Caki2 (cell line): ENCODE data around the gene ABHD12. TPM values are rescaled to one million over a fixed set of nuclear protein-coding genes. Genes with fewer than 3 reads are reported as not detected.
"Not testable (repeated sequence)": the region's sequence is repeated elsewhere in the genome, so short reads cannot be mapped to it uniquely, and the experiment has no call there.

Experiments used
- DNase-seq: peaks from one replicate; pipeline ENCODE4 v3.0.0-alpha.2; 2015; ENCODE audit warnings: low read depth
- in situ Hi-C: cut with HindIII; loops from 2 replicates; pipeline ENCODE4 v1.10.0; 2016; ENCODE audit warnings: low sequenced_read_pairs, low pct_unique_long_range_greater_than_20kb, mixed read lengths
- total RNA-seq: library from RNA; depleted of rRNA; stranded (reverse); fragments of >200 nt; shearing (Covaris generic); gene quantifications from 2 replicates; pipeline ENCODE4 v1.2.3, GENCODE V29; 2014; ENCODE audit warnings: low replicate concordance; rRNA removed

Gene ABHD12
- total RNA-seq: 24.4 and 29.7 TPM in 2 replicates

- DNase-seq: peak; percentile 95
- in situ Hi-C loops: no loop called here
Observed at GRCh38 chr20:25390538-25391528, at the start of gene ABHD12. Gene ABHD12, minus strand, starts transcription at chr20:25390835. Its CDS starts 132 bp downstream, at chr20:25390703.

DNA sequence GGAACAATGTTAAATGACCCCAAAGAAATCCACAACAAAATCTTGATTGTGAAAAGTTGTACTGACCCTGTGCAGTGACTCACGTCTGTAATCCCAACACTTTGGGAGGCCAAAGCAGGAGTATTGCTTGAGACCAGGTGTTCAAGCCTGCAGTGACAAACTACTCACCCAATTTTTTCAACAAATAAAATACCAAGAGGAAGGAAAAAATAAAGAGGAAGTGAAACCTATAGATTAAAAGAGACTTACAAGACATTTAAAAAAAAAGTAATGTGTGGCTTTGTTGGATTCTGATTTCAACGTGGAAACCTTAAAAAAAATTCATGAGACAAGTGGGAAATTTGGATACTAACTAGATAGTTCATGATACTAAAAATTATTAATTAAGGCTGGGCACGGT is 48.7 kb upstream of the ABHD12 start:
- no peak for DNase-seq
- in situ Hi-C loops: no loop called here

DNA sequence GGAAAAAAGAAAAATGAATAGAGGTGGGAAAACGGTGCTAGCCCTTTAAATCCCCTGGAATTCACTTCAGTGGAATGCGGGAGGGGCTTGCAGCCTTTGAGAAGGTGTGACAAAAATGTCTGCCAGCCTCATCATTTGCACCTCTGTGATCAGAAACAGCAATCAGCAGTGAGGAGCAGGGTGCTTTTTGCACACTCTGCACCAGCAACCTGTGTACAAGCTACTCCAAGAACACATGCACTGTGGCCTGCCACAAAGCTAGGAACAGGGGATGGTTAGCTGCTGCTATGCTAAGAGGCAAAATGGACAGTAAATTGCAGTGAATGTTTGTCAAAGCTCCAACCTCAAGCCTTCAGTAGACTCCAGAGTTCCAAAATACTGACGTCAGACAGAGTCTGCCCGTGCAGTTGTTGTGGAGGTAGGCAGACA is 46.5 kb upstream of the ABHD12 start:
- in situ Hi-C loops: no loop called here
- DNase-seq: no peak

- in situ Hi-C loops: no loop called here
- no peak for DNase-seq
Observed at GRCh38 chr20:25424536-25424935, 33.9 kb upstream of the ABHD12 start.

DNA sequence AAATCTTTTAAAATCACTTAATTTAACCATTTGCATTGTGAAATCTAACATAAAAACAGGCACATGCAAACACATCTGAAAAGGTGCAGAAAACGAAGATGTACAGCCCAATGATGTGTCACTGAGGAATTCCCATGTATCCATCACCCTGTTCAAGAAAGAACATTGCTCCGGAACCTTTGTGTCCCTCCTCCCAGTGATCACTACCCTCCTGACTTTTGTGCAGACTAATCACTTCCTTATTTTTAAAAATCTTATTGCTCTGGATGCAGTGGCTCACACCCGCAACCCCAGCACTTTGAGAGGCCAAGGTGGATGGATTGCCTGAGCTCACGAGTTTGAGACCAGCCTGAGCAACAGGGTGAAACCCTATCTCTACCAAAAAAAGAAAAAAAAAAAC is 31.4 kb upstream of the ABHD12 start:
- in situ Hi-C loops: no loop called here
- no peak for DNase-seq

DNA sequence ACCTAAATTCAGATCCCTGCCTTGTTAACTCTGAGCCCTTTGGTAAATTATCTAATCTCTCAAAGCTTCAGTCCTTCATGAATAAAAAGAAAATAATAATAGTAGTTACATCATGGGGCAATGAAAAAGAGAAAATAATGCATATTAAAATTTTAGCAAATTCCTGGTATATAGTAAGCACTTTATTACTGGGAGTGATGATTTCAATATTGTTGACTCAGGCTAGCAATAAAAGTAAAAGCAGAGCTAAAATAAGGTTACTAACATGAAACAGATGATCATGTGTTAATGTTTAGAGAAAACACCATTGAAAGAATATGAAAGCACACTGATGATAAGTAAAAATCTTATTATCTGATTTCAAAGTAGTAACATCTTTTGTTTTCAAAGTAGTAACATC is 30.5 kb upstream of the ABHD12 start:
- no peak for DNase-seq
- in situ Hi-C loops: no loop called here

- no peak for DNase-seq
- in situ Hi-C loops: no loop called here
Observed at GRCh38 chr20:25418776-25419175, 28.1 kb upstream of the ABHD12 start.

DNA sequence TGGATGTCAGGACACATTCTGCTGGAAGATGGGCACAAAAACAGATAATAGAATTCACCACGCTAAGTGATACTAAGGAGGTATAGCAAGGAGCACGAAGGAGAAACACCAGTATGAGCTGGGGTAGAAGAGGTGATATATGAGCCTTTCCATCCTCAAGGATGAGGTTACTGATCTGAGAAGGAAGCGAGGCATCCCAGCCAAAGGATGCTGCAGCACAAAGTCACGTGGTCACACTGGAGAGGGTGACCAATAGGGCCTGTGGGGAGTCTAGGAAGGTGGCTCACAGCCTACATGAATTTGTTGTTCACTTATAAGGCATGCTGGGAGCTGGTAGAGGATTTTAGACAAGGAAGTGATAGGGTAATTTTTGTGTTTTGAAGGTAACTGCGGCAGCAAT is 18.3 kb upstream of the ABHD12 start:
- no peak for DNase-seq
- in situ Hi-C loops: no loop called here

- in situ Hi-C loops: no loop called here
- DNase-seq: no peak
Observed at GRCh38 chr20:25408170-25408547, 17.5 kb upstream of the ABHD12 start.

GRCh38 chr20:25407311-25408169 is 16.9 kb upstream of the ABHD12 start, which contains the start of gene GINS1:
Gene GINS1, plus strand, starts transcription at chr20:25407673. Its CDS starts 148 bp downstream, at chr20:25407821.
- DNase-seq: peak; percentile 93
- in situ Hi-C loops: no loop called here

DNA sequence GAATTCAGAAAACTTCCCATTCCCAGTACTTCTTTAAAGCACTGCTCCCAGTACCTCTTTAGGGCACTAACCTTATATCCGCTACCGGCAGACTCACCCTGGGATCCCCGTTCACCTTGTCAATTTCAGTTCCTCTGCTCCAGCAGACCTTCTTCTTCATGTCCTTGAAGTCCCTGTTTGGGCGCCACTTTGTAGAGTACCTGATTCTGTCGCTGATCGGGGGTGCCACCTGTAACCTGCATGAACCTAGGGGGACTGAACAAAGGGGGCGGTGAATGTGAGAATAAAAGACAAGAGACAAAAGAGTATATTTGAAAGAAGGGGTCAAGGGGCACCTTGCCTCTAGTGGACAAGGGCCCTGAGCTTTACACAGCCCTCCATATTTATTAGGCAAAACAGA is 11.9 kb upstream of the ABHD12 start:
- peak; percentile 42 for DNase-seq
- in situ Hi-C loops: no loop called here

DNA sequence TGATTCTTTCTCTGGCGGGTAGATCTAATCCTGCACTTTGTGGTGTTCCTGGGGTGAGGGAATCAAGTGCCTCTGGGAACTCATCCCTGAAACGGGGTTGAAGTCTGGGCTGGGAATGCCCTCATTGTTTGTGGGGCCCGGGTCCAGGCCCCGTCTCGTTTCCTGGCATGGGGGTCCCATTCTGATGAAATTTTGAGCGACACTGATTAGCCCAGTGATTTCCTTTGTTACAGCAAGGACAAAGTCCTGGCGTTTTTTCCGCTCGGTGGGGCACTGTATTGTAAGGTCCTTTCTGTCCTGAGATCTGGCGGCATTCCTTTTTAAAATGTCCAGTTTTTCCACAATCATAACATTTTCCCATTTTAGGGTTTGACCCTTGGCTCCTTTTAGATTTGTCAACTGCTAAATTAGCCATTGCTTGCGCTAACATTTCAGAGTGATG is 9.7 kb upstream of the ABHD12 start:
- DNase-seq, in situ Hi-C loops: not testable (repeated sequence)

DNA sequence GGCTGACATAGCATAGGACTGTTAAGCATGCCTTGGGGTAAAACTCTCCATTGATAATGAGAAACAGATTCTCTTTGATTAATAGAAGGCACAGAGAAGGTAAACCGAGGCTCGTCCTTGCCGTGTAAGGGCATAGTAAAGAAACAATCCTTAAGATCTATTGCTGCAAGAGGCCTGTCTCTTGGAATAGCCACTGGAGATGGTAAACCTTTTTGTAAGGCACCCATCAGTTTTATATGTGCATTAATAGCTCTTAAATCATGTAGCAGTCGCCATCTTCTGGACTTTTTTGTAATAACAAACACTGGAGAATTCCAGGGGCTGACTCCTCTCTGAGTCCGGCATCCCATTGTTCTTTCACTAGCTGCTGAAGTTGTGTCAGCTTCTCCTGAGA is 8.4 kb upstream of the ABHD12 start:
- DNase-seq: peak; percentile 63
- in situ Hi-C loops: no loop called here

GRCh38 chr20:25398376-25399036 is 7.9 kb upstream of the ABHD12 start:
- no peak for DNase-seq
- in situ Hi-C loops: no loop called here

DNA sequence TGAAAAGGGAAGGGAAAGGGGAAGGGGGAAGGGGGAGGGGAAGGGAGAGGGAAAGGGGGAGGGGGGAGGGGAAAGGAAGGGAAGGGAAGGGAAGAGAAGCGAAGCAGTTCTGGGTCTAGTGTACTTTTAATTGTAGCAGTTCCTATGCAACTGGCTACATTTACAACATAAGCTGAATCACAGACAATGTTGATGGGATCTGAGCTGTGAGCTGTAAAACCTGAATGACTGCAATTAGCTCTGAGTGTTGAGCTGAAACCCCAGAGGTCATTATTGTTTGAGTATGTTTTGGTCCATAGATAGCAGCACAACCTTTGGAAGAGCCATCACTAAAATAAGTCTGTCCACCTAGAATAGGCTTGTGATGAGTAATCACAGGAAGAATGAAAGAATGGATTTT is 7.2 kb upstream of the ABHD12 start:
- in situ Hi-C loops: no loop called here
- no peak for DNase-seq

- in situ Hi-C loops: no loop called here
Observed at GRCh38 chr20:25397096-25397495, 6.5 kb upstream of the ABHD12 start.

GRCh38 chr20:25394996-25395395 is 4.4 kb upstream of the ABHD12 start:
- DNase-seq: peak; percentile 46
- in situ Hi-C loops: no loop called here

More at GRCh38 chr20:25397096-25397495, 6.5 kb upstream of the ABHD12 start:
- DNase-seq: no peak

DNA sequence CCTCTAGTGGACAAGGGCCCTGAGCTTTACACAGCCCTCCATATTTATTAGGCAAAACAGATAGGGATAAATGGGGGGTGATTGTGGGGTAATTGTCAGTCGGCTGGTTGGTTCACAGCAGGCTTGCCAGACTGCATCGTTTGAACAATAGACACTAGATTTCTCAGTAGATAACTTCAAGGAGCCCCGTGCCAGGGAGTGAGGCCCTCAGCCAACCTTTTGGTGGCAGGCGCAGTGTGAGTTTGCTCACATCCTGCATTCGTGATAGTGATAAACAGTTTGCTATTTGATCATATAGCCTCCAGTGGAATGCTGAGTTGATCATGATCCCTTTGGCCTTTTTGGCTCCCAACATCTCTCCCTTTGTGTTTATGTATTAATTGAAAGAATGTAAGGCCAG is 3.6 kb upstream of the ABHD12 start:
- no peak for DNase-seq
- in situ Hi-C loops: no loop called here
